Measurements from ENCODE around the gene CDKN2AIP.
"Not testable (repeated sequence)": the region's sequence is repeated elsewhere in the genome, so short reads cannot be mapped to it uniquely, and the experiment has no call there.

Gene CDKN2AIP

GRCh38 chr4:183416879-183417755 lies 27.3 kb upstream of the CDKN2AIP start:
- DNase-seq = no peak

- DNase-seq = no peak
Observed at GRCh38 chr4:183422962-183423631, 21.3 kb upstream of the CDKN2AIP start.

GRCh38 chr4:183424109-183424744 lies 20.2 kb upstream of the CDKN2AIP start:
- DNase-seq = no peak

- no peak for DNase-seq
Observed at GRCh38 chr4:183426507-183426906, 17.9 kb upstream of the CDKN2AIP start.

GRCh38 chr4:183429489-183429888 lies 14.9 kb upstream of the CDKN2AIP start:
- DNase-seq = no peak

GRCh38 chr4:183430317-183430993 lies 14.0 kb upstream of the CDKN2AIP start:
- no peak for DNase-seq

- DNase-seq = no peak
Observed at GRCh38 chr4:183430994-183431347, 13.5 kb upstream of the CDKN2AIP start.

- no peak for DNase-seq
Observed at GRCh38 chr4:183431614-183432013, 12.8 kb upstream of the CDKN2AIP start.

GRCh38 chr4:183433183-183433582 lies 11.3 kb upstream of the CDKN2AIP start:
- DNase-seq = not testable (repeated sequence)

GRCh38 chr4:183434264-183434663 lies 10.2 kb upstream of the CDKN2AIP start:
- DNase-seq = no peak

- no peak for DNase-seq
Observed at GRCh38 chr4:183434666-183435190, 9.7 kb upstream of the CDKN2AIP start.

- no peak for DNase-seq
Observed at GRCh38 chr4:183435803-183436202, 8.6 kb upstream of the CDKN2AIP start.

GRCh38 chr4:183436417-183436816 lies 8.0 kb upstream of the CDKN2AIP start:
- DNase-seq = no peak

GRCh38 chr4:183437452-183437851 lies 7.0 kb upstream of the CDKN2AIP start:
- no peak for DNase-seq

GRCh38 chr4:183438458-183439113 lies 5.8 kb upstream of the CDKN2AIP start:
- DNase-seq = no peak

- no peak for DNase-seq
Observed at GRCh38 chr4:183441276-183441675, 3.2 kb upstream of the CDKN2AIP start.

GRCh38 chr4:183443655-183444213 lies 702 bp upstream of the CDKN2AIP start:
- DNase-seq = peak; percentile 27

- DNase-seq = no peak
Observed at GRCh38 chr4:183445097-183445428, 627 bp downstream of the CDKN2AIP start.

- no peak for DNase-seq
Observed at GRCh38 chr4:183447646-183448045, 3.2 kb downstream of the CDKN2AIP start.

GRCh38 chr4:183448436-183448835 lies 4.0 kb downstream of the CDKN2AIP start:
- DNase-seq = no peak

GRCh38 chr4:183449193-183449882 lies 4.9 kb downstream of the CDKN2AIP start:
- DNase-seq = no peak

- DNase-seq = no peak
Observed at GRCh38 chr4:183450108-183450507, 5.7 kb downstream of the CDKN2AIP start.
